Measurements from ENCODE around the gene SSR3. TPM values are rescaled to one million over a fixed set of nuclear protein-coding genes. Genes with fewer than 3 reads are reported as not detected.
"Not testable (repeated sequence)": the region's sequence is repeated elsewhere in the genome, so short reads cannot be mapped to it uniquely, and the experiment has no call there.

Gene SSR3
- polyA plus RNA-seq, 4 donors: 136 to 152 (median 149) TPM

DNA sequence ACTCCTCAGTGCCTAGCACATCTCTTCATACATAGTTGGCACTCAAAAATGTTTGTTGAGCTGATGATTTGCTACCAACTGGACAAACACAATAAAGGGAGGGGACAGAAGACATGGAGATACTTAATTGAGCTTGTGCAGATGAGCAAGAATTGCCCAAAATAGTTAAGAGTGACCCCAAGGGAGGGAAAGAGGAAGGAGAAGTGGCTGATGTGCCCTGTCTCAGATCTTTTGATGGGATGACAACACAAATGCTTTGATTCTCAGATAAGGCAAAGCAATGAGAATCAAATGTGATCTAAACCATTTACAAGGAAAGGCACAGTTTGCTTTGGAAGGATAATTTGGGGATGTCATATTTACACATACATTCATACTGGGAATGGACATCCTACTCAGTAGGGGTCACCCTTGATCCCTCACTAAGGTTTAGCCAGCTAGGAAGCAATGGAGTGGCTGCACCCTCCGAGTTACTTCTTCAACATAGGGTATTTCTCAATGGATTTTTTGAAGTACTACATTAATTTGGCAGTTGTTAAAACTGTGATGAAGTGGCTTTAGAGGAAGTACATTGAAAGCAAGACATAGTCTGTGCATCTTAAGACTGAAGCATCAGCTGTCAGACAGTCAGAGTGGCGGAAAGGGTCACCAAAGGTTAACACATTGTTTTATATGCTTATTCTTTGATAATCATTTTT is 21.9 kb upstream of the SSR3 start:
- no peak for DNase-seq (ENCODE audit: low read depth in 4 of 4, low spot score in 3 of 4)

GRCh38 chr3:156576051-156576450 is 21.1 kb upstream of the SSR3 start:
- no peak for DNase-seq (ENCODE audit: low read depth in 4 of 4, low spot score in 3 of 4)

GRCh38 chr3:156575641-156576040 is 20.7 kb upstream of the SSR3 start:
- DNase-seq (ENCODE audit: low read depth in 4 of 4, low spot score in 3 of 4): no peak

- DNase-seq (ENCODE audit: low read depth in 4 of 4, low spot score in 3 of 4): not testable (repeated sequence)
Measured at GRCh38 chr3:156569881-156570280, 15.0 kb upstream of the SSR3 start.

DNA sequence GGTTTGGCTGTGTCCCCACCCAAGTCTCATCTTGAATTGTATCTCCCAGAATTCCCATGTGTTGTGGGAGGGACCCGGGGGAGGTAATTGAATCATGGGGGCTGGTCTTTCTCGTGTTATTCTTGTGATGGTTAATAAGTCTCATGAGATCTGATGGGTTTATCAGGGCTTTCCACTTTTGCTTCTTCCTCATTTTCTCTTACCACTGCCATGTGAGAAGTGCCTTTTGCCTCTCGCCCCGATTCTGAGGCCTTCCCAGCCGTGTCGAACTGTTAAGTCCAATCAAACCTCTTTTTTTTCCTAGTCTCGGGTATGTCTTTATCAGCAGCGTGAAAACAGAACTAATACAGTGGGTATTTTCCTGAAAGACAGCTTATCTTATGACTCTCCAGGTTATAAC is 14.1 kb upstream of the SSR3 start:
- not testable (repeated sequence) for DNase-seq (ENCODE audit: low read depth in 4 of 4, low spot score in 3 of 4)

- no peak for DNase-seq (ENCODE audit: low read depth in 4 of 4, low spot score in 3 of 4)
Measured at GRCh38 chr3:156563900-156564682, 9.2 kb upstream of the SSR3 start.

- DNase-seq (ENCODE audit: low read depth in 4 of 4, low spot score in 3 of 4): not testable (repeated sequence)
Measured at GRCh38 chr3:156562486-156562885, 7.6 kb upstream of the SSR3 start.

GRCh38 chr3:156561533-156561932 is 6.6 kb upstream of the SSR3 start:
- DNase-seq (ENCODE audit: low read depth in 4 of 4, low spot score in 3 of 4): no peak

DNA sequence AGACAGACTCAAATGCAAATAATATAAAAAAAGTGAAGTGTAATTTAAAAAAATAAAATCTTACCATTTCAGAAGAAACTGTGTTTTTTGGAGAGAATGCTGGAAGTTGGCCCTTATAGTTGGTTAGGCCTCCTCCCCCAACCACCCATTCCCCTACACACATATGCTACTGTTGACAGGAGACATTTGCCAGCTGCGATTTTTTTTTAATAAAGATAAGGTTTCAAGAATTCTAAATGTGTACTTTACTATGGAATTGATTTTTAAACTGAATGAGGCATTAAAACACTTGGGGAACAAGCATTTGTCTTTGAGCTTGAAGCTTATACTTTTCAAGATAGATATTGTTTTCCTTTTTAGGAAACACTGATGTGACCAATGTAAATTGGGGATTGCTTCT is 4.4 kb upstream of the SSR3 start:
- no peak for DNase-seq (ENCODE audit: low read depth in 4 of 4, low spot score in 3 of 4)

DNA sequence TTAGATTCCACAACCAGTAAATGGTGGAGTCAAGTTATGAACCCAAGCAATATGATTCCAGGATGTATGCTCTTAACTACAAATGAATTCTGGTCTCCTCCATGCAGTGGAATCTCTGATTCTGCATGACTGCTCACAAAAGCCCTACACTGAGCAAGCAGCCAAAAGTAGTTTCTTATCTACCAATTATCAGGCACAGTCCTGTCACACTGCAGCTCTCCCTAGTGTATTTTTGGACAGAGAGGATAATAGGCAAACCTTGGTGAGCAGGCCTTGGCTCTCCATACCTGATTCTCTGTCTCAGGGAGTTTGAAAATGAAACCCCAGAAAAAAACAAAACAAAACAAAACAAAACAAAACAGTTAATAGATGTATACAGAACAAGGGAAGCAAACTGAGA is 3.5 kb upstream of the SSR3 start:
- DNase-seq (ENCODE audit: low read depth in 4 of 4, low spot score in 3 of 4): no peak

- DNase-seq (ENCODE audit: low read depth in 4 of 4, low spot score in 3 of 4): no peak
Measured at GRCh38 chr3:156554515-156554841, 439 bp downstream of the SSR3 start.

- no peak for DNase-seq (ENCODE audit: low read depth in 4 of 4, low spot score in 3 of 4)
Measured at GRCh38 chr3:156553705-156554356, 1.1 kb downstream of the SSR3 start.

DNA sequence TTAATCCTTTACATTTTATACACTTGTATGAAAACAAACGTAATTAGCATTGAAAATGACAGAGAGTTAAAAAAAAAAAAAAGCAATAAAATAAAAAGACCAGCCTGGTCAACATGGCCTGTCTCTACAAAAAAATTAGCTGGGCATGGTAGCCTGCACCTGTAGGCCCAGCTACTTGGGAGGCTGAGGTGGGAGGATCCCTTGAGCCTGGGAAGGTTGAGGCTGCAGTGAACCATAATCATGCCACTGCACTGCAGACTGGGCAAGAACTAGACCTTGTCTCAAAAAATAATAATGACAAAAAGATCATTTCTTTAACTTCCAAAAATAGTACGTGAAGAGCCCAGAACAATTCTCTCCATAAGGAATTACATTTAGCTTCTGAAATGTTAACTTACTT is 1.9 kb downstream of the SSR3 start:
- DNase-seq (ENCODE audit: low read depth in 4 of 4, low spot score in 3 of 4): no peak

GRCh38 chr3:156551746-156552145 is 3.2 kb downstream of the SSR3 start:
- DNase-seq (ENCODE audit: low read depth in 4 of 4, low spot score in 3 of 4): no peak

DNA sequence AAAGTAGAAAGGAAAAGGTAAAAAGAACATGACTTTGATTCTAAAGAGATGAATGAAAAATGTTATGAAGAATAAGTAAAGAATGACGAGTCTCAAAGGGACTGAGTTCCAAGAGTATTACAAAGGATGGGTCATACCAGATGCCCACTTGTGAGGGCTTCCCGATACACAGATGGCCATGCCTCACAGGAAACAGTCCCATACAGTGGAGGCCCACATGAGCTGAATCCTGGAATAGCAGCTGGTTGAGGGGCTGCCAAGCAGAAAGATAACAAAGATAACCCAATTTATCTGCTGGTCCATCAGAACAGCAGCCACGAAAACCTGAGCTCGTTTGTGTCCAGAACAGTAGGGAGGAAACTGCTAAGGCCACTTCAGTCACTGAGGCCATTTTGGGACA is 3.7 kb downstream of the SSR3 start:
- no peak for DNase-seq (ENCODE audit: low read depth in 4 of 4, low spot score in 3 of 4)

DNA sequence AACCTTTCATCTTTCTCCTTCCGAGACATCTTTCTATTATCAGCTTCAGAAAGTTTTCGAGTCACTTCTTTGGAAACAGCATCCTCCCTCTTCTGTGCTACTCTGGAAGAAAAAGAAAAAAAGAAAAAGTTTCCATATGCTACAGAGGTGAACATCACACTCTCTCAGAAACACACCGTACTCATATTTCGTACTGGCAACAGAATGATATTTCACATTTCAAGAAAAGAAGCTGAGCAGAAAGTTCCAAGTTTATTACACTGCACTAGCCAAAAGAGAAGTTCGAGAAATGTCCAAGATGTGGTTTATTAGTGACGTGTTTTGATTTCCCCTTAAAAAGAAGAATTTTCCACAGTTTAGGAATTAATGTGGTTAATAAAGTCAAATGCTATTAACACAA is 6.0 kb downstream of the SSR3 start:
- DNase-seq (ENCODE audit: low read depth in 4 of 4, low spot score in 3 of 4): no peak

- DNase-seq (ENCODE audit: low read depth in 4 of 4, low spot score in 3 of 4): no peak
Measured at GRCh38 chr3:156548041-156548687, 6.8 kb downstream of the SSR3 start.

DNA sequence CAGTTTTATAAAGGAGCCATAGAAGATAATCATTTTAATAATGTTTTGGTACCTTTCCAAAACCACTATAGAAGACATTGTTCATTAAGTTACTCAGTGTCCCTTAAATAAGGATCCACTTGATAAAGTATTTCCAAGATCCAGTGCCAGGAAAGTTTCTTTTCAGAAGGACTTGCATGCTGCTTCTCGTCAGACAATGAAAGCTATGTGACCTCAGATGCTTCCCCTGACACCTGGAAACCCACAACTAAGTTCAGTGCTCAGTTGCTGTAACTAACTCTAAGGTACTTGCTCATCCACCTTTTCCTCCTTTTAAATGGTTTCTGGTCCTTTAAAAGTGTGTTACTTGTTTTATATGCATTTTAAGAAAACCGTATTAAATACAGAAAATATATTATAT is 7.3 kb downstream of the SSR3 start:
- DNase-seq (ENCODE audit: low read depth in 4 of 4, low spot score in 3 of 4): no peak

DNA sequence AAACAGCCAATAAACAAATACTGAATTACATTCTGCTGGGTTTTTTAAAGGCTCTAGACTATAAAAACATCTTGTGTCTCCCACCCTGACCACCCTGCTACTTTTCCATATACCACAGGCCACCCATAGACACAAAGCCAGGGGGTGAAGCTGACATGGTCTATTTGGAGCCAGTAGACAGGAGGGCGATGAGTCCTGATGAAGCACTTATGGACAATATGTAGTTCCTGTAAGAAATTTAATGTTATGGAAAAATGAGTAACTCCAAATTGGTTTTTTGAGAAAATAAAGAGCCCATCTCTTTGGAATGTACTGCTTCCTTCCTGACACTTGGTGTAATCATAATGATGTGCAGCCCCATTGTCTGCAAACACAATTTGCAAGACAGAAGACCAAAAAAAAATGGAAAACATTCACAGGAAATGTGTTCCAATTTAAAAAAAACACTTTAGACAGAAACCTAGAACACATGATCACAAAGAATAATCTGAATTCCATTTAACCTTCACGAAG is 11.8 kb downstream of the SSR3 start:
- DNase-seq (ENCODE audit: low read depth in 4 of 4, low spot score in 3 of 4): no peak

DNA sequence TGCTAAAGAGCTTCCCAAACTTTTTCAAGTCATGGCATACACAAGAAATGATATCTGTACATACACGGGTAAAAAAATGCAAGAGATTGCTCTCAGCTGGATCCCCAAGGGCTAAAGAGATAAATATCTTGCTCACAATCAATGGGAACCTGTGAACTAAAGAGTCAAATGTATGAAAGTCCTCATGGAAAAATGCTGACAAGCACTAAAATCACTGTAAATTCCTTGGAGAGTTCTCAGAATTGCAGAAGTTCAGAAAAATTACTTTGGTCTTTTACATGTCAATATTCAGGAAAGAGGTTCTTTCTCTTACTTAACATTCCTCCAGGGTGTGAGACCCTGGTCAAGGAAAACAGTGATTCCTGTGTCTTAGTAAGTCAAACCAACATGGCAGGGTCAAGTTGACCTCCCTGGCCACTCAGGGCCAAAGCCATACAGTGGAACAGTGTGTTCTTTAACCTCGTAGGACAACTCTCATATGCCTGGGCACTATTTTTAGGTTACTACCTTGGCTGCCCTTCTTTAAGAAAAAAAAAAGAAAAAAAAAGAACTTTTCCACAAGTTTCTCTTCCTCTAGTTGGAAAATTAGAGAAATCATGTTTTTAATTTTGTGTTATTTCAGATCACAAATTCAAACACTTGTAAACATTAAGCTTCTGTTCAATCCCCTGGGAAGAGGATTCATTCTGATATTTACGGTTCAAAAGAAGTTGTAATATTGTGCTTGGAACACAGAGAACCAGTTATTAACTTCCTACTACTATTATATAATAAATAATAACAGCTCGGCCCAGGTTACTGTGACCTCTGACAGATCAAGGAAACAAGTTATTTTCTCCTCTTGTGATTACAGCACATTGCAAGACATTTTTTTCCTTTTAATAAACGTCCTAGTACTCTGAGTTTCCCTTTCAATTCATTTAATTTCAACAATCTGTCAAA is 12.5 kb downstream of the SSR3 start:
- no peak for DNase-seq (ENCODE audit: low read depth in 4 of 4, low spot score in 3 of 4)
